Vagina (tissue), 2 donors: ENCODE data around the gene IRAG1. TPM values are rescaled to one million over a fixed set of nuclear protein-coding genes. Genes with fewer than 3 reads are reported as not detected.
A peak's percentile ranks its signal among the peaks of the same experiment; 100 is the strongest.
"Not testable (repeated sequence)": the region's sequence is repeated elsewhere in the genome, so short reads cannot be mapped to it uniquely, and the experiment has no call there.

ENCODE experiments used
- DNase-seq, 2 donors: peaks; one replicate each; pipeline ENCODE4 v3.0.0-alpha.2; 2017; ENCODE audit errors: extremely low spot score in 2 of 2
- H3K27ac ChIP-seq: fragments of 200-600 bp; sonication (generic); one replicate; pipeline ENCODE4 v1.5.1; 2019
- H3K27me3 ChIP-seq: fragments of 200-600 bp; sonication (generic); one replicate; pipeline ENCODE4 v1.5.1; 2019
- H3K36me3 ChIP-seq, 2 donors: fragments of 200-600 bp; sonication (generic); one replicate each; pipeline ENCODE4 v1.5.1; 2017 to 2019
- H3K4me1 ChIP-seq: fragments of 200-600 bp; sonication (generic); one replicate; pipeline ENCODE4 v1.5.1; 2019
- H3K4me3 ChIP-seq, 2 donors: fragments of 200-600 bp; sonication (generic); 1 replicate in 1 of 2; 2 replicates in 1 of 2; pipeline ENCODE4 v1.5.1; 2016 to 2019
- H3K9me3 ChIP-seq: fragments of 200-600 bp; sonication (generic); one replicate; pipeline ENCODE4 v1.5.1; 2019
- CTCF ChIP-seq, 3 experiments: fragments of 450-650 bp in 2 of 3; fragments of 200-600 bp in 1 of 3; sonication (generic) in 1 of 3; IDR thresholded peaks; one replicate each; pipeline ENCODE4 v1.5.1; 2017 to 2019; ENCODE audit warnings: antibody characterized with exemption in 3 of 3, mild to moderate bottlenecking in 2 of 3, moderate library complexity in 2 of 3
- POLR2A ChIP-seq, 2 donors: fragments of 450-650 bp; IDR thresholded peaks; one replicate each; pipeline ENCODE4 v1.6.1; 2017; ENCODE audit warnings: antibody characterized with exemption in 2 of 2, mild to moderate bottlenecking in 2 of 2, moderate library complexity in 2 of 2
- POLR2AphosphoS5 ChIP-seq, 2 donors: sonication (generic); formaldehyde crosslinking; IDR thresholded peaks; one replicate each; pipeline ENCODE4 v1.9.0; 2017; ENCODE audit warnings: antibody characterized with exemption in 2 of 2, mild to moderate bottlenecking in 2 of 2, low read depth in 1 of 2; ENCODE audit not compliant: insufficient read depth in 1 of 2
- intact Hi-C: fragments of 100-400 bp; cut with DNase I; formaldehyde crosslinking; loops from one replicate; pipeline ENCODE4 v1.15.1; 2023
- total RNA-seq: library from RNA; depleted of rRNA; stranded (reverse); fragments of >200 nt; gene quantifications from one replicate; pipeline ENCODE4 v1.2.3, GENCODE V29; 2016

Gene IRAG1
- total RNA-seq, 1 donor from 2014 or later, result 18.2 TPM

- H3K27ac ChIP-seq, result peak overlapping the region; percentile 83
- H3K27me3 ChIP-seq, result no peaks in the 10 kb centered on the region
- no peaks in the 10 kb centered on the region for H3K9me3 ChIP-seq
- H3K4me1 ChIP-seq, result peaks cover 16% of the 10 kb centered on the region
- intact Hi-C loops, result no loop called here
- peak overlapping the region; percentile 44 to 50 for H3K4me3 ChIP-seq
- H3K36me3 ChIP-seq, result no peaks in the 10 kb centered on the region
- DNase-seq, result no peak
- TF ChIP-seq CTCF (IDR thresholded peaks at IDR 0.05), result no peak
- TF ChIP-seq POLR2A (IDR thresholded peaks at IDR 0.05), result no peak
- TF ChIP-seq POLR2AphosphoS5 (IDR thresholded peaks at IDR 0.05; ENCODE audit: insufficient read depth in 1 of 2, low read depth in 1 of 2), result peak in 1 of 2 donors; percentile 22
Observed at GRCh38 chr11:10692531-10693115, 932 bp downstream of the IRAG1 start.

GRCh38 chr11:10688401-10688800, 5.2 kb downstream of the IRAG1 start:
- Histone ChIP-seq H3K4me3 (no peak overlapping the region), H3K27me3 (no peaks in the 10 kb centered on the region), H3K36me3 (no peaks in the 10 kb centered on the region), H3K4me1 (peaks cover 16% of the 10 kb centered on the region), H3K9me3 (no peaks in the 10 kb centered on the region), H3K27ac (no peak overlapping the region)
- no peak for DNase-seq
- TF ChIP-seq POLR2A (IDR thresholded peaks at IDR 0.05) (no peak), CTCF (IDR thresholded peaks at IDR 0.05) (no peak), POLR2AphosphoS5 (IDR thresholded peaks at IDR 0.05; ENCODE audit: insufficient read depth in 1 of 2, low read depth in 1 of 2) (no peak)
- intact Hi-C loops, result no loop called here

- intact Hi-C loops, result no loop called here
- TF ChIP-seq POLR2A (IDR thresholded peaks at IDR 0.05) (no peak), POLR2AphosphoS5 (IDR thresholded peaks at IDR 0.05; ENCODE audit: insufficient read depth in 1 of 2, low read depth in 1 of 2) (no peak), CTCF (IDR thresholded peaks at IDR 0.05) (no peak)
- no peaks in the 10 kb centered on the region for H3K27me3 ChIP-seq
- DNase-seq, result no peak
- no peaks in the 10 kb centered on the region for H3K9me3 ChIP-seq
- H3K4me3 ChIP-seq, result no peak overlapping the region
- H3K36me3 ChIP-seq, result no peaks in the 10 kb centered on the region
- H3K4me1 ChIP-seq, result peaks cover 21% of the 10 kb centered on the region
- H3K27ac ChIP-seq, result no peak overlapping the region
Observed at GRCh38 chr11:10686311-10686710, 7.2 kb downstream of the IRAG1 start.

- Histone ChIP-seq H3K27me3 (no peaks in the 10 kb centered on the region), H3K27ac (peak overlapping the region; percentile 33), H3K36me3 (no peaks in the 10 kb centered on the region), H3K4me3 (no peak overlapping the region), H3K9me3 (no peaks in the 10 kb centered on the region), H3K4me1 (peaks cover 23% of the 10 kb centered on the region)
- no peak for TF ChIP-seq POLR2AphosphoS5 (IDR thresholded peaks at IDR 0.05; ENCODE audit: insufficient read depth in 1 of 2, low read depth in 1 of 2)
- TF ChIP-seq POLR2A (IDR thresholded peaks at IDR 0.05), result no peak
- TF ChIP-seq CTCF (IDR thresholded peaks at IDR 0.05), result no peak
- DNase-seq, result no peak
- intact Hi-C loops, result no loop called here
Observed at GRCh38 chr11:10683429-10683828, 10.1 kb downstream of the IRAG1 start.

- Histone ChIP-seq H3K4me3 (no peak overlapping the region), H3K9me3 (no peaks in the 10 kb centered on the region), H3K27ac (peak overlapping the region; percentile 35), H3K36me3 (no peaks in the 10 kb centered on the region), H3K27me3 (no peaks in the 10 kb centered on the region), H3K4me1 (peaks cover 17% of the 10 kb centered on the region)
- intact Hi-C loops, result no loop called here
- no peak for TF ChIP-seq CTCF (IDR thresholded peaks at IDR 0.05)
- TF ChIP-seq POLR2AphosphoS5 (IDR thresholded peaks at IDR 0.05; ENCODE audit: insufficient read depth in 1 of 2, low read depth in 1 of 2), result no peak
- TF ChIP-seq POLR2A (IDR thresholded peaks at IDR 0.05), result no peak
- DNase-seq, result no peak
Observed at GRCh38 chr11:10680956-10681487, 12.5 kb downstream of the IRAG1 start.

GRCh38 chr11:10680279-10680678, 13.3 kb downstream of the IRAG1 start:
- peaks cover 25% of the 10 kb centered on the region for H3K4me1 ChIP-seq
- H3K9me3 ChIP-seq, H3K36me3 ChIP-seq, intact Hi-C loops, H3K4me3 ChIP-seq, H3K27me3 ChIP-seq, DNase-seq: not testable (repeated sequence)
- H3K27ac ChIP-seq, result peak overlapping the region; percentile 35
